ENCODE measurements around the gene MFNG. TPM values are rescaled to one million over a fixed set of nuclear protein-coding genes. Genes with fewer than 3 reads are reported as not detected.

MFNG gene
- polyA plus RNA-seq, 1 experiment: not detected

- Histone ChIP-seq H3K27me3 (ENCODE audit: control insufficient read depth, insufficient read depth, low read length) (0 out of 2 replicates have a peak, but pooled peaks cover 3% of the 10 kb centered on the region), H3K4me3 (ENCODE audit: low read depth, low read length) (no peak overlapping the region), H3K36me3 (ENCODE audit: control insufficient read depth, insufficient read depth, low read length) (no peaks in the 10 kb centered on the region)
- TF ChIP-seq, protein P1, sequence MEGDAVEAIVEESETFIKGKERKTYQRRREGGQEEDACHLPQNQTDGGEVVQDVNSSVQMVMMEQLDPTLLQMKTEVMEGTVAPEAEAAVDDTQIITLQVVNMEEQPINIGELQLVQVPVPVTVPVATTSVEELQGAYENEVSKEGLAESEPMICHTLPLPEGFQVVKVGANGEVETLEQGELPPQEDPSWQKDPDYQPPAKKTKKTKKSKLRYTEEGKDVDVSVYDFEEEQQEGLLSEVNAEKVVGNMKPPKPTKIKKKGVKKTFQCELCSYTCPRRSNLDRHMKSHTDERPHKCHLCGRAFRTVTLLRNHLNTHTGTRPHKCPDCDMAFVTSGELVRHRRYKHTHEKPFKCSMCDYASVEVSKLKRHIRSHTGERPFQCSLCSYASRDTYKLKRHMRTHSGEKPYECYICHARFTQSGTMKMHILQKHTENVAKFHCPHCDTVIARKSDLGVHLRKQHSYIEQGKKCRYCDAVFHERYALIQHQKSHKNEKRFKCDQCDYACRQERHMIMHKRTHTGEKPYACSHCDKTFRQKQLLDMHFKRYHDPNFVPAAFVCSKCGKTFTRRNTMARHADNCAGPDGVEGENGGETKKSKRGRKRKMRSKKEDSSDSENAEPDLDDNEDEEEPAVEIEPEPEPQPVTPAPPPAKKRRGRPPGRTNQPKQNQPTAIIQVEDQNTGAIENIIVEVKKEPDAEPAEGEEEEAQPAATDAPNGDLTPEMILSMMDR (IDR thresholded peaks at IDR 0.05; ENCODE audit: insufficient read depth, low read depth, low read length): no peak
- POLR2A ChIA-PET: no interaction called here
- CTCF ChIA-PET: interaction anchor here (0.6 to 7.6 kb wide), 9 partner anchors 7 to 1964 kb away, joined by 3 to 196 read pairs (median 3); no protein-coding TSS in a partner anchor
- DNase-seq (ENCODE audit: low read depth): peak; percentile 99
Observed at GRCh38 chr22:37431801-37432707, 54.1 kb downstream of the MFNG start.

DNA sequence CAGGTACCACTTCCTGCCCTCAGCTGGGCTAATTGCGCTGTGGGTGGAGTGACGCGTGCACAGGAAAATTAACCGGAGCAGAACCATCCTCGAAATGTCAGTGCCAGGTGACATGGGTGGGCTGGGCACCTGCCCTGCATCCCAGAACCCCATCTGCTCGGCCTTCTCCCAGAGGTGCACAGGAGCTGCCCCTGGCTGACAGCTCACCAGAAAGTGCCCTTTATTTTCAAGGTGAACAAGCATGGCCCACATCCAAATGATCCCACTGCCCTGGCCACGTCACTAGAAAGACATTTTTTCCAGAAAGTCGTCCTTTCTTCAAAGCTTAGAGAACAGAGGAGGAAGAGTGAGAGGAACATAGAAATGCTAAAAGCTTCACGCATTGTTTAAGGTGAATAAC lies 54.8 kb downstream of the MFNG start:
- TF ChIP-seq, protein P1 (IDR thresholded peaks at IDR 0.05; ENCODE audit: insufficient read depth, low read depth, low read length): no peak
- Histone ChIP-seq H3K4me3 (ENCODE audit: low read depth, low read length) (no peak overlapping the region), H3K27me3 (ENCODE audit: control insufficient read depth, insufficient read depth, low read length) (peaks cover 5% of the 10 kb centered on the region; the same call in 1 of the 2 replicates), H3K36me3 (ENCODE audit: control insufficient read depth, insufficient read depth, low read length) (no peaks in the 10 kb centered on the region)
- ChIA-PET CTCF (interaction anchor here (0.6 to 7.6 kb wide), 8 partner anchors 8 to 1963 kb away, joined by 3 to 196 read pairs (median 4); no protein-coding TSS in a partner anchor), POLR2A (no interaction called here)
- no peak for DNase-seq (ENCODE audit: low read depth)

DNA sequence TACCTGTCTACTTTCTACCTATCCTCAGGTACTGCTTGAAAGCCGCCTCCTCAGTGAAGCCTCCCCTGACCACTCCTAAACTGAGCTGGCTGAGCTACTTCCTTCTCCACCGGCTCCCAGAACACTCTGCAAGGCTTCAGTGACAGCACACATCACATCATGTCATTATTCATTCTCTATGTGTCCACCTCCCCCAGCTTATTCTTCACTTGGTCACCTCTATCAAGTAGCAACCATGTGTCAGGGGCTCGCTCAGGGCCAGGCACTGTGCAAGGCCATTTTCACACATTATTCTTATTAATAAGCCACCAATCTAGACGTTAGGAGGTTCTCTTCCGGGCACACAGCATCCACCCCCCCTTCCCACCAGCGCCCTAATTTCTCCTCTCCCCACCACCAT lies 55.2 kb downstream of the MFNG start:
- Histone ChIP-seq H3K27me3 (ENCODE audit: control insufficient read depth, insufficient read depth, low read length) (peaks cover 6% of the 10 kb centered on the region; the same call in 1 of the 2 replicates), H3K36me3 (ENCODE audit: control insufficient read depth, insufficient read depth, low read length) (no peaks in the 10 kb centered on the region), H3K4me3 (ENCODE audit: low read depth, low read length) (no peak overlapping the region)
- TF ChIP-seq, protein P1 (IDR thresholded peaks at IDR 0.05; ENCODE audit: insufficient read depth, low read depth, low read length): no peak
- ChIA-PET CTCF (interaction anchor here (0.6 to 7.6 kb wide), 6 partner anchors 8 to 108 kb away, joined by 3 to 196 read pairs (median 14); no protein-coding TSS in a partner anchor), POLR2A (no interaction called here)
- DNase-seq (ENCODE audit: low read depth): no peak

DNA sequence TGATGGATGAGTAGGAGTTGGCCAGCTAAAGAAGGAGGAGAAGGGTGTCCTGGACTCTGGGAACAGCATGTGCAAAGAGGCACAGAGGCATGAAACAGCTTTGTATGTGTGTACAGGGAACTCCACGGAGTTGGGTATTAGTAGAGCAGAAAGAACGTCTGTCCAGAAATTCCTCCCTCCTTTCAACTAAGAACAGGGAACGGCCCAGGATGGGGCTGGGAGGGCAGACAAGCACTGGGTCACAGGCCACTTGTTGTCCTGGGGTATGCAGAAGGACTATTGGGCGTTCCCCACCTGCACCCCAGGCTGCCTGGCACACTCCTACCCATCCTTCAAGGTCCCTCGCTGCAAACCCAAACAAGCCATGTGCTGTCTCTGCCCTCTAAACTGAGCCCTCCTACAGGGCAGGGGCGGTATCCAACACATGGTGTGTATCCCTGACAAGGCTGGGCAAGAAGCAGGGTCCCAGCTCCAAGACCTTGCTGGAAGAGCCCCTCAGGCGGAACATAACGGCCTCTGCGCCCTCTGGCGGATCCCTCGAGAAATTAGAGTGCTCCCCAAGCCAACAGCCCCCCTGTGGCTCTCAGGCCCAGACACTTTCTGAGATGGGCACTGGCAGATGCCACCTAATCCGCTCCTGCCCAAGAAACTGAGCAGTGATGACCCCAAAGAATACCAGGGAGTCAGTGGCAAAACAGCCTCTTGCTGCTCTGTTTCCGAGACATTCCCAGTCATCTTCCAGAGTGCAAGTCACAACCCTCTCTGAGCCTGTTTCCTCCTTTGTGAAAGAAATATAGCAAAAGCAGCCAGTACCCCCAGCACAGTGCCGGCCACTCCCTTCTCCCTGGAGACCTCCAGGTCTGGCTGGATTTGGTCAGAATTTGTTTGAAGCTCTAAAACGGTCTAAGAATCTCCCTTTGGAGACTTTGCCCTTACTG lies 57.3 kb downstream of the MFNG start:
- DNase-seq (ENCODE audit: low read depth): no peak
- Histone ChIP-seq H3K36me3 (ENCODE audit: control insufficient read depth, insufficient read depth, low read length) (no peaks in the 10 kb centered on the region), H3K27me3 (ENCODE audit: control insufficient read depth, insufficient read depth, low read length) (peaks cover 16% of the 10 kb centered on the region), H3K4me3 (ENCODE audit: low read depth, low read length) (no peak overlapping the region)
- ChIA-PET CTCF (interaction anchor here (0.8 to 7.6 kb wide), 30 partner anchors 8 to 199 kb away, joined by 3 to 196 read pairs (median 5); partner anchors contain the start of gene MFNG), POLR2A (no interaction called here)
- TF ChIP-seq, protein P1 (IDR thresholded peaks at IDR 0.05; ENCODE audit: insufficient read depth, low read depth, low read length): peak; percentile 83

Data from BJ (cell line).